Measurements from ENCODE around the gene TBXA2R.

TBXA2R gene

DNA sequence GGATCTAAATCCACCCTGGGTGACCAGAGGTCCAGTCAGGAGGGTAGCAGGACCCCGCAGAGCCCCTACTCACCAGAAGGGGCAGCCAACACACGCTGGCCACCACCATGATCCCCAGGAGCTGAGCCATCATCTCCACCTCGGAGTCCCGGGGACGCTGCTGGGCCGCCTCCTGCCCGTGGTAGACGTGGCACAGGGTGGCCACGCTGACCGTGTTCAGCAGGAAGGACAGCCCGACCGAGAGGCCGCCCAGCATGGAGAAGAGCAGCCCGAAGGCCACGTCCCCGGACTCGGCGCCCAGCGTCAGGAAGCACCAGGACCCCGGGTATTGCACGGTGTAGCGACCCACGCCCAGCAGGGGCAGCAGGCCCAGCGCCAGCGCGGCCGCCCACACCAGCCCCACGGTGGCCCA is 6.9 kb downstream of the TBXA2R start:
- Histone ChIP-seq H3K9me3 (no peaks in the 10 kb centered on the region), H3K36me3 (no peaks in the 10 kb centered on the region), H3K4me1 (ENCODE audit: control insufficient read depth in 1 of 2, insufficient read depth in 1 of 2, low read depth in 1 of 2, low read length in 1 of 2) (no peaks in the 10 kb centered on the region), H3K27me3 (peaks cover 17% of the 10 kb centered on the region), H3K4me3 (ENCODE audit: low read depth in 1 of 2, low read length in 1 of 2) (no peak overlapping the region), H3K27ac (no peak overlapping the region)
- TF ChIP-seq, protein P1, sequence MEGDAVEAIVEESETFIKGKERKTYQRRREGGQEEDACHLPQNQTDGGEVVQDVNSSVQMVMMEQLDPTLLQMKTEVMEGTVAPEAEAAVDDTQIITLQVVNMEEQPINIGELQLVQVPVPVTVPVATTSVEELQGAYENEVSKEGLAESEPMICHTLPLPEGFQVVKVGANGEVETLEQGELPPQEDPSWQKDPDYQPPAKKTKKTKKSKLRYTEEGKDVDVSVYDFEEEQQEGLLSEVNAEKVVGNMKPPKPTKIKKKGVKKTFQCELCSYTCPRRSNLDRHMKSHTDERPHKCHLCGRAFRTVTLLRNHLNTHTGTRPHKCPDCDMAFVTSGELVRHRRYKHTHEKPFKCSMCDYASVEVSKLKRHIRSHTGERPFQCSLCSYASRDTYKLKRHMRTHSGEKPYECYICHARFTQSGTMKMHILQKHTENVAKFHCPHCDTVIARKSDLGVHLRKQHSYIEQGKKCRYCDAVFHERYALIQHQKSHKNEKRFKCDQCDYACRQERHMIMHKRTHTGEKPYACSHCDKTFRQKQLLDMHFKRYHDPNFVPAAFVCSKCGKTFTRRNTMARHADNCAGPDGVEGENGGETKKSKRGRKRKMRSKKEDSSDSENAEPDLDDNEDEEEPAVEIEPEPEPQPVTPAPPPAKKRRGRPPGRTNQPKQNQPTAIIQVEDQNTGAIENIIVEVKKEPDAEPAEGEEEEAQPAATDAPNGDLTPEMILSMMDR (IDR thresholded peaks at IDR 0.05): no peak

DNA sequence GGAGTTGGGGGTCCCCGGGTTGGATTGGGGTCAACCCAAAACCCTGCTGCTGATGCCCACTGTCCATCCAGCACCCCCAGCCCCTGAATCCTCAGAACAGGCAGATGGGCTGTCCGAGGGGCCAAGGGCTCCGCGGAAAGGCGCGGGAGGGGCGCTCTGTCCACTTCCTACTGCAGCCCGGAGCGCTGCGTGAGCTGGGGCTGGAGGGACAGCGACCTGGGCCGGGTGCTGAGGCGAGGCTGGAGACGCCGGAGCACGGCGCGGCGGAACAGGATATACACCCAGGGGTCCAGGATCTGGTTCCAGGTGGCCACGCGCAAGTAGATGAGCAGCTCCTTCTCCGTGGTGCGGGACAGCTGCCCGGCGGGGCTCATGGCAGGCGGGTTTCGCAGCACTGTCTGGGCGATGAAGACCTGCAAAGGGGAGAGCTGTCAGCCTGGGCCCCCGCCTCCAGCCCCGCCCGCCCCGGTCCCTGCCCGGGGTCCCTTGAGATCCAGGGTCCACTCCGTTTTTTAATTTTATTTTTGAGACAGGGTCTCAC is 11.1 kb downstream of the TBXA2R start:
- Histone ChIP-seq H3K9me3 (no peaks in the 10 kb centered on the region), H3K4me3 (ENCODE audit: low read depth in 1 of 2, low read length in 1 of 2) (no peak overlapping the region), H3K4me1 (ENCODE audit: control insufficient read depth in 1 of 2, insufficient read depth in 1 of 2, low read depth in 1 of 2, low read length in 1 of 2) (no peaks in the 10 kb centered on the region), H3K27ac (no peak overlapping the region), H3K36me3 (no peaks in the 10 kb centered on the region), H3K27me3 (peaks cover 12% of the 10 kb centered on the region)
- TF ChIP-seq, protein P1 (IDR thresholded peaks at IDR 0.05): no peak

DNA sequence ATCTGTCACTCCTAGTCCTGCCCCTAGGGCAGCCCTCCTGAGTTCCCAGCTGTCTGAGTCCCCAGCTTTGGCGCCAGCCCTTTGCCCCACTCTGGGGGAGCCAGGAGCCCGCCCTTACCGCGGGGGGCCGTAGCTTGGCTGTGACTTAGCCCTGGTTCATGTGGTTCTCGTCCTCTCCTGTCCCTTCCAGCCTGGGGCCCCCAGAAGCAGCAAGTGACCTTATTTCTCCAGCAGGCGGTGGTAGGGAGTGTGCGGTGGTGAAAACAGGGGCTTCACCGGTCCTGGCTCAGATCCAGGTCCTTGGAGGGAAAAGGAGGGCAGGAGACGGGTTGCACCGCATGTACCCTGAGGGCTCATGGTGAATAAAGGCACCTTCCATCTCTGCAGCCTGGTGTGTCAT is 13.5 kb downstream of the TBXA2R start:
- Histone ChIP-seq H3K27ac (no peak overlapping the region), H3K4me1 (ENCODE audit: control insufficient read depth in 1 of 2, insufficient read depth in 1 of 2, low read depth in 1 of 2, low read length in 1 of 2) (no peaks in the 10 kb centered on the region), H3K4me3 (ENCODE audit: low read depth in 1 of 2, low read length in 1 of 2) (no peak overlapping the region), H3K27me3 (peaks cover 12% of the 10 kb centered on the region), H3K36me3 (no peaks in the 10 kb centered on the region), H3K9me3 (no peaks in the 10 kb centered on the region)
- TF ChIP-seq, protein P1 (IDR thresholded peaks at IDR 0.05): no peak

DNA sequence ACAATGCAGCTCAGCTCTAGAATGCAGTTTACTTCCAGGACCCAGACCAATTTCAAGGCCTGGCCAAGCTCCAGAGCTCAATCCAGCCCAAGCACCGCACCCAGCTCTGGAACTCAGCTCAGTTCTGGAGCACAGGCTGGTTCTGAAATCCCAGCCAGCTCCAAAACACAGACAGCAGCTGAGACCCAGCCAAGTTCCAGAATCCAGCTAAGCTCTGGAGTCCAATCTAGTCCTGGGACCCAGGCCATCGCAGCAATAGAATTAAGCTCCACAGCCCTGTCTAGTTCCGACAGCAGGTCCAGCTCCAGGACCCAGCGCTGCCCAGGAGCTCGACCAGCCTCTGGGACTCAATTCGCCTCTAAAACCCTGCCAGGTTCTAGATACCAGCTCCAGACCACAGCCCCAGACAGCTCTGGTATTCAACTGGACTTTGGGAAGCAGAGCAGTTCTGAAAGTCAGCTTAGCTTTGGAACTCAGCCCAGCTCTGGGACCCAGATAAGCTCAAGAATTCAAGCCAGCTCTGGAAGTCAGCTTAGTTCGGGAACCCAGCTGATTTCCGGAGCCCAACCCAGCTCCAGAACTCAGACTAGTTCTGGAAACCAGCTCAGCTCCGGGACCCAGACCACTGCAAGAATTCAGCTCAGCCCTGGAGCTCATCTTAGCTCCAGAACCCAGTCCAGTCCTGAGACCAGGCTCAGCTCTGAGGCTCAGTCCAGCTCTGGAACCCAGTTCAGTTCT is 14.6 kb downstream of the TBXA2R start:
- Histone ChIP-seq H3K36me3 (no peaks in the 10 kb centered on the region), H3K4me1 (ENCODE audit: control insufficient read depth in 1 of 2, insufficient read depth in 1 of 2, low read depth in 1 of 2, low read length in 1 of 2) (no peaks in the 10 kb centered on the region), H3K27me3 (peaks cover 16% of the 10 kb centered on the region), H3K4me3 (ENCODE audit: low read depth in 1 of 2, low read length in 1 of 2) (no peak overlapping the region), H3K9me3 (no peaks in the 10 kb centered on the region), H3K27ac (no peak overlapping the region)
- TF ChIP-seq, protein P1 (IDR thresholded peaks at IDR 0.05): no peak

DNA sequence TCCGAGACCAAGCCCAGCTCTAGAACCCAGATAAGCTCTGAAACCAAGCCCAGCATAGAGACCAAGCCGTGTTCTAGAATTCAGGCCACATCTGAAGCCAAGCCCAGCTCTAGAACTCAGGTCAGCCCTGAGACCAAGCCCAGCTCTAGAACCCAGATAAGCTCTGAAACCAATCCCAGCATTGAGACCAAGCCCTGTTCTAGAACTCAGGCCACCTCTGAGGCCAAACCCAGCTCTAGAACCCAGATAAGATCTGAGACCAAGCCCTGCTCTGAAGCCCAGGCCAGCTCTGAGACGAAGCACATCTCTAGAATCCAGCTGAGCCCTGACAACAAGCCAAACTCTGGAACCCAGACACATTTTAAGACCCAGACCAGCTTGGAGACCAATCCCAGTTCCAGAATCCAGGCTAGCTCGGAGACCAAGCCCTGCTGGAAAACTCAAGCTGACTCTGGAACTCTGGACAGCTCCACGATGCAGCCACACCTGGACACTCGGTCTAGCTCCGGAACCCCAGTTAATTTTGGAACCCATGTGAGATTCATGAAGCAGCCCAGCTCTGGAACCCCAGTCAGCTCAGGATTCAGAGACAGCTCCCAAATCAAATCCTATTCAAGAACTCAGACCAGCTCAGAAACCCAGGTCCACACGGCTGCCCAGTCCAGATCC is 15.6 kb downstream of the TBXA2R start:
- Histone ChIP-seq H3K9me3 (no peaks in the 10 kb centered on the region), H3K4me1 (ENCODE audit: control insufficient read depth in 1 of 2, insufficient read depth in 1 of 2, low read depth in 1 of 2, low read length in 1 of 2) (no peaks in the 10 kb centered on the region), H3K27ac (no peak overlapping the region), H3K4me3 (ENCODE audit: low read depth in 1 of 2, low read length in 1 of 2) (no peak overlapping the region), H3K36me3 (no peaks in the 10 kb centered on the region), H3K27me3 (peaks cover 25% of the 10 kb centered on the region)
- TF ChIP-seq, protein P1 (IDR thresholded peaks at IDR 0.05): no peak
